ENCODE data around the gene SH3D21. TPM values are rescaled to one million over a fixed set of nuclear protein-coding genes. Genes with fewer than 3 reads are reported as not detected.
A peak's percentile ranks its signal among the peaks of the same experiment; 100 is the strongest.

The SH3D21 gene
- 1 to 10 TPM; 2.5 to 6.9 TPM for total RNA-seq
- polyA plus RNA-seq (ENCODE audit: insufficient read length in 2 of 2) = 10 to 100 TPM in 1 of 2 donors, 1 to 10 TPM in 1; 8.0 to 10.7 TPM
- long read RNA-seq, donor 1, partial matches to known transcripts = 5 of 45 reads
- long read RNA-seq, donor 1, other reads (novel, unspliced or antisense) = 40 of 45 reads
- long read RNA-seq, donor 2, partial matches to known transcripts = 0 of 12 reads
- long read RNA-seq, donor 2, other reads (novel, unspliced or antisense) = 12 of 12 reads
- long read RNA-seq, donor 3, partial matches to known transcripts = 0 of 29 reads
- long read RNA-seq, donor 3, other reads (novel, unspliced or antisense) = 29 of 29 reads
- long read RNA-seq, donor 4 = 0 reads

GRCh38 chr1:36306210-36306901 is at the start of gene SH3D21:
SH3D21 (plus strand) TSS chr1:36306368; CDS start chr1:36306421, 53 bp downstream.
- Histone ChIP-seq H3K27me3 (ENCODE audit: control insufficient read depth, insufficient read depth, low read length) (no peaks in the 10 kb centered on the region), H3K4me1 (ENCODE audit: control insufficient read depth, insufficient read depth, low read length) (peaks cover 21% of the 10 kb centered on the region), H3K36me3 (ENCODE audit: control insufficient read depth, insufficient read depth, low read length) (peaks cover 34% of the 10 kb centered on the region), H3K27ac (ENCODE audit: low read depth, low read length) (peak within 1 kb of the TSS; percentile 7), H3K4me3 (ENCODE audit: low read depth, low read length) (peak within 1 kb of the TSS; percentile 51), H3K9me3 (ENCODE audit: control insufficient read depth, insufficient read depth, low read length) (no peaks in the 10 kb centered on the region)
- WGBS (ENCODE audit: insufficient coverage) = 2% methylated on average over 65 of the region's 65 CpGs
- peak in 2 of 6 donors; percentile 45 to 50 for DNase-seq (ENCODE audit: low read depth in 4 of 6, low spot score in 6 of 6)

DNA sequence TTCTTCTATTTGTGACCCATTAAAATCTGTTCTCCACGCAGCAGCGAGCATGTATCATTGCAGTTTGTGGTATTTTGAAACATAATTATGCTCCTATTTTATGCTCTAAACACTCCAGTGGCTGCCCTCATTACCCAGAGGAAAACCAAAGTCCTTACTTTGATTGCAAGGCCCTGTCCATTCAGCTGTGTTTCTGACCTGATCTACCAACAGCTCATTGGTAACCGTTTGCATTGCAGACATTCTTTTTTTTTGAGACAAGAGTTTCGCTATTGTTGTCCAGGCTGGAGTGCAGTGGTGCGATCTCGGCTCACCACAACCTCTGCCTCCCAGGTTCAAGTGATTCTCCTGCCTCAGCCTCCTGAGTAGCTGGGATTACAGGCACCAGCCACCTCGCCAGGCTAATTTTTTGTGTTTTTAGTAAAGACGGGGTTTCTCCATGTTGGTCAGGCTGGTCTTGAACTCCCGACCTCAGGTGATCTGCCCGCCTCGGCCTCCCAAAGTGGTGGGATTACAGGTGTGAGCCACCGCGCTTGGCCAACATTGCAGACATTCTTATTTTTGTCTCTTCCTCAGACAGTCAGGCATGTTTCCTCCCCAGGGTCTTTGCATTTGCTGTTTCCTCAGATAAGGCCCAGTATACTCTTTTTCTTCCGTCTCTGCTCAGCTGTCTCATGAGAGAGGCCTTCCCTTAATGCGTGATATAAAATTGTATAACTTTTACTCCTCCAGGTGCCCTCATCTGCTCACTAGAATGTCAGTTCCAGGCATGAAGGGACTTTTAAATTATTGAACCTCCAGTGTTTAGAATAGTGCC is 49.4 kb upstream of the SH3D21 start:
- DNase-seq (ENCODE audit: low read depth in 4 of 6, low spot score in 6 of 6) = no peak
- WGBS (ENCODE audit: insufficient coverage) = 77% methylated on average over 7 of the region's 15 CpGs
- no peak overlapping the region for H3K27ac ChIP-seq (ENCODE audit: low read depth, low read length)

GRCh38 chr1:36257375-36257767 is 48.8 kb upstream of the SH3D21 start:
- Histone ChIP-seq H3K4me3 (ENCODE audit: low read depth, low read length) (no peak overlapping the region), H3K27ac (ENCODE audit: low read depth, low read length) (no peak overlapping the region), H3K27me3 (ENCODE audit: control insufficient read depth, insufficient read depth, low read length) (no peaks in the 10 kb centered on the region), H3K36me3 (ENCODE audit: control insufficient read depth, insufficient read depth, low read length) (peaks cover 16% of the 10 kb centered on the region), H3K4me1 (ENCODE audit: control insufficient read depth, insufficient read depth, low read length) (no peaks in the 10 kb centered on the region), H3K9me3 (ENCODE audit: control insufficient read depth, insufficient read depth, low read length) (no peaks in the 10 kb centered on the region)
- WGBS (ENCODE audit: insufficient coverage) = 86% methylated on average over 2 of the region's 2 CpGs
- DNase-seq (ENCODE audit: low read depth in 4 of 6, low spot score in 6 of 6) = no peak

More for the DNA sequence above, 49.4 kb upstream of the SH3D21 start:
- Histone ChIP-seq H3K9me3 (ENCODE audit: control insufficient read depth, insufficient read depth, low read length) (no peaks in the 10 kb centered on the region), H3K4me3 (ENCODE audit: low read depth, low read length) (no peak overlapping the region), H3K36me3 (ENCODE audit: control insufficient read depth, insufficient read depth, low read length) (peaks cover 16% of the 10 kb centered on the region), H3K4me1 (ENCODE audit: control insufficient read depth, insufficient read depth, low read length) (no peaks in the 10 kb centered on the region), H3K27me3 (ENCODE audit: control insufficient read depth, insufficient read depth, low read length) (no peaks in the 10 kb centered on the region)

DNA sequence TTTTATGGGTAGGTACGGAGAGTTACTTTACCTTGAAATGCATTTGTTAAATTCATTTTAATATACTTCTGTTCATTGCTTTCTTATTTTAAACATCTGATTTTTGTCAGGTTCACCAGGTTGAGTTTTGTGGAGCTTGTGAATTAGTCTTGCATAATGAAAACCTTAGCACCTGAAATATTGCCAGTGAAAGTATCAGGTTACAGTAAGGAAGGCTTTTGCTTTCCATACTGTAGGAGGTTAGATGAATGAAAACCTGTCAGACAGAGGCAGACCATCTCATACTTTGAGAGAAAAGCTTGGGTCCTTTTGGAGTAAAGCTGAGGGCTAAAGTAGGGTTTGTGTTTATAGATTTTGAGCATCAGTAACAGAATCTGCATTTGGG is 47.2 kb upstream of the SH3D21 start:
- no CpG with 5 or more reads among the region's 1 CpG for WGBS (ENCODE audit: insufficient coverage)
- Histone ChIP-seq H3K36me3 (ENCODE audit: control insufficient read depth, insufficient read depth, low read length) (peaks cover 17% of the 10 kb centered on the region), H3K4me3 (ENCODE audit: low read depth, low read length) (no peak overlapping the region), H3K27ac (ENCODE audit: low read depth, low read length) (no peak overlapping the region), H3K9me3 (ENCODE audit: control insufficient read depth, insufficient read depth, low read length) (no peaks in the 10 kb centered on the region), H3K4me1 (ENCODE audit: control insufficient read depth, insufficient read depth, low read length) (no peaks in the 10 kb centered on the region), H3K27me3 (ENCODE audit: control insufficient read depth, insufficient read depth, low read length) (no peaks in the 10 kb centered on the region)
- DNase-seq (ENCODE audit: low read depth in 4 of 6, low spot score in 6 of 6) = no peak

DNA sequence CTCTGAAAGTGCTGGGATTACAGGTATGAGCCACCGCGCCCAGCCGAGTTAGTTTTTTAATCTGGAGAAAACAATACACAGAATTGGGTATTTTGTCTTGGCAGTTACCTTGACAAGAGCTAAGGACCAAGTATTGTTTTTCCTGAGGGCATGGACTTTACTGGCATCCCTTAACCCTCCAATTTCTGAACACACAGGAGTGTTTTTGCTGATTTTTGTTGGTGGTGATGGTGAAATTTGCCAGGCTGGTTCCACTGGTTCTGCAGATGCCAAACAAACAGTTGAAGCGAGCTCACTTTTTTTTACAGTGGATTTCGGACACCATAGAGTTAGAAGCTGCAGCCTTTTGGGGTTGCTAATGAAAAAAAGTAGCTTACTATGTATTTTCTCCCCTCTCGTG is 37.2 kb upstream of the SH3D21 start:
- no peaks in the 10 kb centered on the region for H3K27me3 ChIP-seq (ENCODE audit: control insufficient read depth, insufficient read depth, low read length)
- 83% methylated on average over 1 of the region's 6 CpGs for WGBS (ENCODE audit: insufficient coverage)
- no peak overlapping the region for H3K27ac ChIP-seq (ENCODE audit: low read depth, low read length)

GRCh38 chr1:36269408-36269838 is 36.7 kb upstream of the SH3D21 start:
- H3K27ac ChIP-seq (ENCODE audit: low read depth, low read length) = no peak overlapping the region

More for the DNA sequence above, 37.2 kb upstream of the SH3D21 start:
- no peak for DNase-seq (ENCODE audit: low read depth in 4 of 6, low spot score in 6 of 6)
- Histone ChIP-seq H3K36me3 (ENCODE audit: control insufficient read depth, insufficient read depth, low read length) (peaks cover 6% of the 10 kb centered on the region), H3K9me3 (ENCODE audit: control insufficient read depth, insufficient read depth, low read length) (no peaks in the 10 kb centered on the region), H3K4me3 (ENCODE audit: low read depth, low read length) (no peak overlapping the region), H3K4me1 (ENCODE audit: control insufficient read depth, insufficient read depth, low read length) (no peaks in the 10 kb centered on the region)

DNA sequence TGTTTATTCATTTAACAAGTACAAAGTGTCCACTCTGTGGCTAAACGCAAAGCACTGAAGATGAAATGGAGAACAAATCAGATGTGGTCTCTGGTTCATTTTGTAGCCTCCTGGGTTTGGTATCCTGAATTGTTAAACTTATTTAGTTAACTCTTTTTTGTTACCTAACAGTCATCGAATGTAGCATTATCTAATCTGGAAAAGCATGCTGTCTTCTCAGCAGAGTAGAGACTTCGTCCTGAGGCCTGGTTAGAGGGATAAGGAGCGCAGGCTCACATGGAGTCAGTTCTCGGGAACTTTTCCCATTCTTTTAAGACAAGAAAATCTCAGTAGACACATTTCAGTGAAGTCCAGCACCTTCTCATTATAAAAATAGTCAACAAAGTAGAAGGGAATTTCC is 33.1 kb upstream of the SH3D21 start:
- Histone ChIP-seq H3K4me1 (ENCODE audit: control insufficient read depth, insufficient read depth, low read length) (no peaks in the 10 kb centered on the region), H3K9me3 (ENCODE audit: control insufficient read depth, insufficient read depth, low read length) (no peaks in the 10 kb centered on the region), H3K27me3 (ENCODE audit: control insufficient read depth, insufficient read depth, low read length) (no peaks in the 10 kb centered on the region), H3K4me3 (ENCODE audit: low read depth, low read length) (no peak overlapping the region), H3K36me3 (ENCODE audit: control insufficient read depth, insufficient read depth, low read length) (peaks cover 10% of the 10 kb centered on the region), H3K27ac (ENCODE audit: low read depth, low read length) (no peak overlapping the region)
- 100% methylated on average over 1 of the region's 5 CpGs for WGBS (ENCODE audit: insufficient coverage)
- no peak for DNase-seq (ENCODE audit: low read depth in 4 of 6, low spot score in 6 of 6)

More at GRCh38 chr1:36269408-36269838, 36.7 kb upstream of the SH3D21 start:
- Histone ChIP-seq H3K36me3 (ENCODE audit: control insufficient read depth, insufficient read depth, low read length) (peaks cover 6% of the 10 kb centered on the region), H3K27me3 (ENCODE audit: control insufficient read depth, insufficient read depth, low read length) (no peaks in the 10 kb centered on the region), H3K9me3 (ENCODE audit: control insufficient read depth, insufficient read depth, low read length) (no peaks in the 10 kb centered on the region), H3K4me1 (ENCODE audit: control insufficient read depth, insufficient read depth, low read length) (no peaks in the 10 kb centered on the region), H3K4me3 (ENCODE audit: low read depth, low read length) (no peak overlapping the region)
- no peak for DNase-seq (ENCODE audit: low read depth in 4 of 6, low spot score in 6 of 6)
- 60% methylated on average over 1 of the region's 2 CpGs for WGBS (ENCODE audit: insufficient coverage)

GRCh38 chr1:36274201-36274600 is 32.0 kb upstream of the SH3D21 start:
- DNase-seq (ENCODE audit: low read depth in 4 of 6, low spot score in 6 of 6) = peak in 1 of 6 donors; percentile 70
- no peak overlapping the region for H3K27ac ChIP-seq (ENCODE audit: low read depth, low read length)
- peaks cover 10% of the 10 kb centered on the region for H3K36me3 ChIP-seq (ENCODE audit: control insufficient read depth, insufficient read depth, low read length)
- no peaks in the 10 kb centered on the region for H3K27me3 ChIP-seq (ENCODE audit: control insufficient read depth, insufficient read depth, low read length)
- no peaks in the 10 kb centered on the region for H3K9me3 ChIP-seq (ENCODE audit: control insufficient read depth, insufficient read depth, low read length)
- H3K4me3 ChIP-seq (ENCODE audit: low read depth, low read length) = no peak overlapping the region
- no CpG with 5 or more reads among the region's 1 CpG for WGBS (ENCODE audit: insufficient coverage)
- no peaks in the 10 kb centered on the region for H3K4me1 ChIP-seq (ENCODE audit: control insufficient read depth, insufficient read depth, low read length)

- no peak overlapping the region for H3K27ac ChIP-seq (ENCODE audit: low read depth, low read length)
- no CpG with 5 or more reads among the region's 6 CpGs for WGBS (ENCODE audit: insufficient coverage)
- H3K36me3 ChIP-seq (ENCODE audit: control insufficient read depth, insufficient read depth, low read length) = peaks cover 5% of the 10 kb centered on the region
- H3K27me3 ChIP-seq (ENCODE audit: control insufficient read depth, insufficient read depth, low read length) = no peaks in the 10 kb centered on the region
- DNase-seq (ENCODE audit: low read depth in 4 of 6, low spot score in 6 of 6) = no peak
- no peaks in the 10 kb centered on the region for H3K9me3 ChIP-seq (ENCODE audit: control insufficient read depth, insufficient read depth, low read length)
- no peak overlapping the region for H3K4me3 ChIP-seq (ENCODE audit: low read depth, low read length)
- H3K4me1 ChIP-seq (ENCODE audit: control insufficient read depth, insufficient read depth, low read length) = no peaks in the 10 kb centered on the region
Observed at GRCh38 chr1:36276688-36277087, 29.5 kb upstream of the SH3D21 start.
